HG03439 (cell line): Measurements from ENCODE around the gene HAGHL.
"Not testable (repeated sequence)": the region's sequence is repeated elsewhere in the genome, so short reads cannot be mapped to it uniquely, and the experiment has no call there.

Source experiments
- ATAC-seq: cut with Tn5 transposase; IDR thresholded peaks from one replicate; pipeline ENCODE4 v1.9.1; 2021; ENCODE audit warnings: mild to moderate bottlenecking, moderate library complexity; ENCODE audit not compliant: unreplicated experiment

Gene HAGHL

GRCh38 chr16:767743-768235, 40.9 kb downstream of the HAGHL start:
- no peak for ATAC-seq

- ATAC-seq, result no peak
Measured at GRCh38 chr16:768428-768827, 41.5 kb downstream of the HAGHL start.

GRCh38 chr16:769184-769784, 42.4 kb downstream of the HAGHL start:
- no peak for ATAC-seq

- ATAC-seq, result no peak
Measured at GRCh38 chr16:769934-770333, 43.0 kb downstream of the HAGHL start.

DNA sequence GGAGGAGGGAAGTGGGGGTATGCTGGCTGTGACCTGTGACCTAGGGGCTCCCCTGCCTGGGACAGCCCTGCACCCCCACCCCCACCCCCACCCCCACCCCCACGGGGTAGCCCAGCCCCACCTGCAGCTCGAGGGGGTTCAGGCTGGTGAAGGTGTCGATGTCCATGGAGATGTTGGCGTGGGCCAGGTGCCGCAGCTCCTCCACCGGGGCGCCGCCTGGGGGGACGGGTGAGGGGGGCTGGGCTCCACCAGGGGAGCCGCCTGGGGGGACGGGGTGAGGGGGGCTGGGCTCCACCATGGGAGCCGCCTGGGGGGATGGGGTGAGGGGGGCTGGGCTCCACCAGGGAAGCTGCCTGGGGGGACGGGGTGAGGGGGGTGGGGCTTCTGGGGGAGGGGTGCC, 43.5 kb downstream of the HAGHL start:
- no peak for ATAC-seq

DNA sequence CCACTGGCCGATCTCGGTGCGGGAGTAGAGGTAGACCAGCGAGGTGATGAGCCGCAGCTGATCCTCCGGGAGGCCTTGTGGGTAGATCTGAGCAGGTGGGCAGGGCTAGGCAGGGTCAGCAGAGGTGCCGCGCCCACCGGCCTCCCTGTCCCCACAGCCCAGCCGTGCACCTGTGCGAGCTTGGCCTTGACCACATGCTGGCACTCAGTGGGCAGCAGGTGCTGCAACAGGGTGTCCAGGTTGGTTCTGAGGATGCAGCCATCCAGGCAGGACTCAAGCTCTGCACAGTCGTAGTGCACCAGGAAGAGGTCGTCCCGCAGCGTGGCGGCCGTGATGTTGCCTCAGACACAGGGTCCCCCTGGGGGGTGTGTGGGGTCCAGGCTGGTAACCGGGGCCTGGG, 46.1 kb downstream of the HAGHL start:
- no peak for ATAC-seq

- no peak for ATAC-seq
Measured at GRCh38 chr16:774086-775001, 47.4 kb downstream of the HAGHL start.

DNA sequence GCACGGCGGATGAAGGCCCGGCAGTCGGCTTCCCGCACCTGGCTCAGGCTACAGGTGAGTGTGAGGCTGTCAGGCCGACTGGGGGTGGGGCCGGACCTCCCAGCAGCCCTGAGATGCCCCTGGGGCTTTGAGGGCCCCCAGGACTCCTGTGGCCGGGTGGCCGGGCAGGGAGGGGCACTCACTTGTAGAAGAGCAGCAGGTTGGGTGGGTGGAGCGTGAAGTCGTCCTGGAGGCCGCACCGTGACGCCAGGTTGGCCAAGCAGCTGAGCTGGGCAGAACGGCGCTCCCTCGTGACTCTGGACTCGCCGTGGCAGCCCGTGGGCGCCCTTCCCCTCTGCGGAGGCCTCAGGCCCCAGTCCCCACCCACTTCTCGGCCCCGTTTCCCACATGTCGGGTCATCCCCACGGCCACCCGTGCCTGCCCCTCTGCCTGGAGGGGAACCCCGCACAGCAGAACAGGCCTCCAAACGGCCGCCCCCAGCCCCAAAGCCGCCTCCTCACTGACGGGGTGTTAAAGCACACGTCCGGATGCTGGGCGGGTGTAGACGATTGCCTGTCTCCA, 48.4 kb downstream of the HAGHL start:
- no peak for ATAC-seq

DNA sequence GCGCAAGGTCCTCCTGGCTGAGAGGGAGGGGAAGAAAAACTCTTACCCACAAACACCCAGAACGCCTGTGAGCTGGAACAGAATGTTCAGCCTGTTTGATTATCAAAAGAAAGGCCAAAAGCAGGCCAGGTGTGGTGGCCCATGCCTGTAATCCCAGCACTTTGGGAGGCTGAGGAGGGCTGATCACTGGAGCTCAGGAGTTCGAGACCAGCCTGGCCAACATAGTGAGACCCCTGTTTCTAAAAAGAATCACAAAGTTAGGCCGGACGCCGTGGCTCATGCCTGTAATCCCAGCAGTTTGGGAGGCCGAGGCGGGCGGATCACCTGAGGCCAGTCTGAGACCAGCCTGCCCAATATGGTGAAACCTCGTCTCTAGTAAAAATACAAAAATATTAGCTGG, 49.4 kb downstream of the HAGHL start:
- ATAC-seq, result not testable (repeated sequence)

DNA sequence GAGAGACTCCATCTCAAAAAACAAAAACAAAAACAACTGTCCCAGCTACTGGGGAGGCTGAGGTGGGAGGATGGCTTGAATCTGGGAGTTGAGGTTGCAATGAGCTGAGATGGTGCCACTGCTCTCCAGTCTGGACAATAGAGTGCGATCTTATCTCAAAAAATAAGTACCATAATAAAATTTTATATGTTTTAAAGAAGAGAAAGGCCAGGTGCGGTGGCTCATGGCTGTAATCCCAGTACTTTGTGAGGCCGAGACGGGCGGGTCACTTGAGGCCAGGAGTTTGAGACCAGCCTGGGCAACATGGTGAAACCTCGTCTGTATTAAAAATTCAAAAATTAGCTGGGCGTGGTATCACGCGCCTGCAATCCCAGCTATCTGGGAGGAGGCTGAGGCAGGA, 49.9 kb downstream of the HAGHL start:
- ATAC-seq, result no peak

DNA sequence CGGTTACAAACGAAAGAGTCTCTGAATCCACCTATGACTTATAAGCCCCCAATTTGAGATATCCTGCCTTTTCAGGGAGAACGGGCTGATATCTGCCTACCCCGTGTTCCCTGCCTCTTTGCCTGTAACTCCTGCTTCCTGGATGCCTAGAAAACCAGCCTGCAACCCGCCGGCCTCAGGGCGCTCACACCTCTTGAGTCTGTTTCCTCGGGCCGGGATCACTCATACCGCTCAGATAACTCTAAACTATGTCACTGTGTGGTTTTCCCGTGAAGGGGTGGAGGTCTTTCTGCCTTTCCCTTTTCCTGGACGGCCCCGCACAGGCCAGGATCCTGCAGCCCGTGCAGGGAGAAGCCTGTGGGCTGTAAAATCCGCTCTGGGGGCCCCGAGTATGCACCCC, 50.9 kb downstream of the HAGHL start:
- no peak for ATAC-seq

GRCh38 chr16:778447-778846, 51.5 kb downstream of the HAGHL start:
- ATAC-seq, result no peak

DNA sequence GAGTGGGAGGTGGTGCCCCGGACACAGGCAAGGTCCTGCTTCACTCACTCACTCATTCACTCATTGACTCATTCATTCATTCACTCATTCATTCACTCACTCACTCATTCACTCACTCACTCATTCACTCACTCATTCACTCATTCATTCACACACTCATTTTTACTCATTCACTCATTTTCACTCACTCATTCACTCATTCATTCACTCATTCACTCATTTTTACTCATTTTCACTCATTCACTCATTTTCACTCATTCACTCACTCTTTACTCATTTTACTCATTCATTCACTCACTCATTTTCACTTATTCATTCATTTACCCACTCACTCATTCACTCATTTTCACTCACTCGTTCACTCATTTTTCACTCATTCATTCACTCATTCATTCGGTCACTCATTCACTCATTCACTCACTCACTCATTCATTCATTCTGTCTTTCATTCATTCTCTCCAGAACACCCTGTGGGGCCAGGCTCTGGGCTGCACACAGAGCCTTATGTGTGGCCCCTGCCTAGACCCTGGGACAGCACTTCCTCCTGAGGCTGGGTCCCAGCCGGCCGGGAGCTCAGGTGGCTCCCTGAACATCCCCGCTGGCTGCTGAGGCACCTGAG, 52.1 kb downstream of the HAGHL start:
- ATAC-seq, result no peak
